Measurements from ENCODE around the gene PXMP4. TPM values are rescaled to one million over a fixed set of nuclear protein-coding genes. Genes with fewer than 3 reads are reported as not detected.

Gene PXMP4
- total and polyA plus RNA-seq, 9 of the 15 experiments (the other 6 are each of a cell fraction or from before 2014, with no cell fraction given) = 4.8 to 29.1 (median 6.8) TPM

- TF ChIP-seq CBX2 (IDR thresholded peaks at IDR 0.05; ENCODE audit: insufficient read depth, low read length, poor library complexity, severe bottlenecking) (no peak), ZNF699 (CRISPR knock-in tag; IDR thresholded peaks at IDR 0.05; ENCODE audit: insufficient replicate concordance) (no peak), ZNF146 (CRISPR knock-in tag; IDR thresholded peaks at IDR 0.05; ENCODE audit: unreplicated experiment) (no peak), ZNF274 (IDR thresholded peaks at IDR 0.05; ENCODE audit: borderline replicate concordance, low read depth, low read length) (no peak), CXXC5 (CRISPR knock-in tag; IDR thresholded peaks at IDR 0.05) (no peak), MEF2A (IDR thresholded peaks at IDR 0.05; ENCODE audit: control insufficient read depth, low read depth, low read length) (no peak), ZNF280A (IDR thresholded peaks at IDR 0.05; ENCODE audit: low read depth, partially characterized antibody) (no peak), GATAD2B (IDR thresholded peaks at IDR 0.05; ENCODE audit: borderline replicate concordance) (no peak), CCNT2 (IDR thresholded peaks at IDR 0.05; ENCODE audit: borderline replicate concordance, extremely low read depth, insufficient read length, low read depth, low read length) (no peak), RBBP5 (IDR thresholded peaks at IDR 0.05; ENCODE audit: borderline replicate concordance, insufficient read depth, low read length, poor library complexity, severe bottlenecking) (no peak), MTA1 (IDR thresholded peaks at IDR 0.05; ENCODE audit: borderline replicate concordance) (no peak), ZNF316 (IDR thresholded peaks at IDR 0.05) (peak; percentile 78), FOXK1 (CRISPR knock-in tag; IDR thresholded peaks at IDR 0.05; ENCODE audit: borderline replicate concordance) (no peak), KDM2B (CRISPR knock-in tag; IDR thresholded peaks at IDR 0.05) (no peak), KAT8 (IDR thresholded peaks at IDR 0.05; ENCODE audit: low read depth) (no peak), PCBP1 (IDR thresholded peaks at IDR 0.05; ENCODE audit: low read depth, low read length, poor library complexity, severe bottlenecking) (peak; percentile 4), FOXP1 (CRISPR knock-in tag; IDR thresholded peaks at IDR 0.05) (no peak), MEIS2 (IDR thresholded peaks at IDR 0.05; ENCODE audit: partially characterized antibody) (no peak), SMARCE1 (IDR thresholded peaks at IDR 0.05) (peak; percentile 33; the same call in 1 of the 2 replicates), ILK (tag; IDR thresholded peaks at IDR 0.05; ENCODE audit: borderline replicate concordance, low read depth) (no peak), ATF6 (CRISPR knock-in tag; IDR thresholded peaks at IDR 0.05) (no peak), CEBPG (CRISPR knock-in tag; IDR thresholded peaks at IDR 0.05) (no peak), CEBPG (tag; conservative IDR thresholded peaks at IDR 0.05 in 1 of 2, IDR thresholded peaks at IDR 0.05 in 1 of 2) (no peak), ZNF41 (CRISPR knock-in tag; conservative IDR thresholded peaks at IDR 0.05) (no peak)
Measured at GRCh38 chr20:33673410-33674293, 46.5 kb downstream of the PXMP4 start (continued).
